Stimulated activated CD4-positive, alpha-beta T cell treated with anti-CD3 and anti-CD28 coated beads, TNF-alpha, amount 100 ng/mL, for 24 hours (primary cell): ENCODE results near the gene FAM98B.
"Not testable (repeated sequence)": the region's sequence is repeated elsewhere in the genome, so short reads cannot be mapped to it uniquely, and the experiment has no call there.

Experiments
- DNase-seq, 3 experiments: peaks; one replicate each; pipeline ENCODE4 v3.0.0-alpha.2; 2020; ENCODE audit warnings: low read depth in 3 of 3

Gene FAM98B

GRCh38 chr15:38453971-38454695 lies at the start of gene FAM98B:
Gene FAM98B (plus strand): TSS chr15:38454127. CDS start chr15:38454162, 35 bp downstream.
- peak; percentile 79 to 89 (median 84) for DNase-seq

- DNase-seq: no peak
Observed at GRCh38 chr15:38406436-38406835, 47.5 kb upstream of the FAM98B start.

- no peak for DNase-seq
Observed at GRCh38 chr15:38408576-38408975, 45.4 kb upstream of the FAM98B start.

GRCh38 chr15:38411902-38412301 lies 42.0 kb upstream of the FAM98B start:
- no peak for DNase-seq

- DNase-seq: no peak
Observed at GRCh38 chr15:38412466-38412865, 41.5 kb upstream of the FAM98B start.

- no peak for DNase-seq
Observed at GRCh38 chr15:38414357-38414756, 39.6 kb upstream of the FAM98B start.

GRCh38 chr15:38421069-38421690 lies 32.7 kb upstream of the FAM98B start:
- no peak for DNase-seq

- no peak for DNase-seq
Observed at GRCh38 chr15:38424101-38424552, 29.8 kb upstream of the FAM98B start.

GRCh38 chr15:38425269-38425668 lies 28.7 kb upstream of the FAM98B start:
- no peak for DNase-seq

GRCh38 chr15:38427380-38427779 lies 26.5 kb upstream of the FAM98B start:
- DNase-seq: no peak

- DNase-seq: no peak
Observed at GRCh38 chr15:38430106-38430760, 23.7 kb upstream of the FAM98B start.

GRCh38 chr15:38436993-38437392 lies 16.9 kb upstream of the FAM98B start:
- DNase-seq: no peak

GRCh38 chr15:38437603-38438002 lies 16.3 kb upstream of the FAM98B start:
- not testable (repeated sequence) for DNase-seq

- no peak for DNase-seq
Observed at GRCh38 chr15:38438031-38438986, 15.6 kb upstream of the FAM98B start.

- peak; percentile 11 to 46 (median 28) for DNase-seq
Observed at GRCh38 chr15:38440353-38441129, 13.4 kb upstream of the FAM98B start.

GRCh38 chr15:38441130-38441519 lies 12.8 kb upstream of the FAM98B start:
- DNase-seq: no peak

GRCh38 chr15:38454696-38455090 lies 766 bp downstream of the FAM98B start:
- DNase-seq: no peak

- no peak for DNase-seq
Observed at GRCh38 chr15:38455092-38455491, 1.2 kb downstream of the FAM98B start.

- DNase-seq: no peak
Observed at GRCh38 chr15:38458646-38459045, 4.7 kb downstream of the FAM98B start.

- DNase-seq: no peak
Observed at GRCh38 chr15:38459480-38459879, 5.6 kb downstream of the FAM98B start.

- no peak for DNase-seq
Observed at GRCh38 chr15:38460543-38460942, 6.6 kb downstream of the FAM98B start.
